Measurements from ENCODE around the gene RGS7BP.

RGS7BP gene

GRCh38 chr5:64644831-64645230 is 139.0 kb downstream of the RGS7BP start:
- no peak for TF ChIP-seq USF1 (IDR thresholded peaks at IDR 0.05)
- TF ChIP-seq TCF12 (IDR thresholded peaks at IDR 0.05; ENCODE audit: low read depth): no peak
- TF ChIP-seq EGR1 (IDR thresholded peaks at IDR 0.05): no peak
- TF ChIP-seq TEAD4 (IDR thresholded peaks at IDR 0.05): no peak
- TF ChIP-seq NFIC (IDR thresholded peaks at IDR 0.05): no peak
- TF ChIP-seq ZBTB7A (IDR thresholded peaks at IDR 0.05; ENCODE audit: low read depth): no peak
- TF ChIP-seq YY1 (IDR thresholded peaks at IDR 0.05; ENCODE audit: low read depth): no peak
- TF ChIP-seq EP300 (IDR thresholded peaks at IDR 0.05; ENCODE audit: borderline replicate concordance): no peak
- no peak for TF ChIP-seq TAF1 (IDR thresholded peaks at IDR 0.05; ENCODE audit: low read depth)
- no peak for TF ChIP-seq REST (IDR thresholded peaks at IDR 0.05; ENCODE audit: low read depth)
- no peak for TF ChIP-seq FOXM1 (IDR thresholded peaks at IDR 0.05; ENCODE audit: borderline replicate concordance, low read depth)
- TF ChIP-seq CREB1 (IDR thresholded peaks at IDR 0.05; ENCODE audit: low read depth): no peak
- no peak for TF ChIP-seq RAD21 (IDR thresholded peaks at IDR 0.05; ENCODE audit: low read depth)
- TF ChIP-seq CEBPB (IDR thresholded peaks at IDR 0.05): no peak
- no peak for TF ChIP-seq MAX (IDR thresholded peaks at IDR 0.05)

- TF ChIP-seq EGR1 (IDR thresholded peaks at IDR 0.05): no peak
- TF ChIP-seq NFIC (IDR thresholded peaks at IDR 0.05): no peak
- TF ChIP-seq ZBTB7A (IDR thresholded peaks at IDR 0.05; ENCODE audit: low read depth): no peak
- no peak for TF ChIP-seq TCF12 (IDR thresholded peaks at IDR 0.05; ENCODE audit: low read depth)
- TF ChIP-seq CREB1 (IDR thresholded peaks at IDR 0.05; ENCODE audit: low read depth): no peak
- TF ChIP-seq EP300 (IDR thresholded peaks at IDR 0.05; ENCODE audit: borderline replicate concordance): no peak
- TF ChIP-seq MAX (IDR thresholded peaks at IDR 0.05): no peak
- no peak for TF ChIP-seq CEBPB (IDR thresholded peaks at IDR 0.05)
- TF ChIP-seq TAF1 (IDR thresholded peaks at IDR 0.05; ENCODE audit: low read depth): no peak
- TF ChIP-seq RAD21 (IDR thresholded peaks at IDR 0.05; ENCODE audit: low read depth): no peak
- no peak for TF ChIP-seq YY1 (IDR thresholded peaks at IDR 0.05; ENCODE audit: low read depth)
- no peak for TF ChIP-seq FOXM1 (IDR thresholded peaks at IDR 0.05; ENCODE audit: borderline replicate concordance, low read depth)
- no peak for TF ChIP-seq REST (IDR thresholded peaks at IDR 0.05; ENCODE audit: low read depth)
- no peak for TF ChIP-seq USF1 (IDR thresholded peaks at IDR 0.05)
Measured at GRCh38 chr5:64646169-64646568, 140.4 kb downstream of the RGS7BP start.

GRCh38 chr5:64649512-64649911 is 143.7 kb downstream of the RGS7BP start:
- no peak for TF ChIP-seq TEAD4 (IDR thresholded peaks at IDR 0.05)
- TF ChIP-seq TCF12 (IDR thresholded peaks at IDR 0.05; ENCODE audit: low read depth): no peak
- TF ChIP-seq EGR1 (IDR thresholded peaks at IDR 0.05): no peak
- TF ChIP-seq TAF1 (IDR thresholded peaks at IDR 0.05; ENCODE audit: low read depth): no peak
- TF ChIP-seq MAX (IDR thresholded peaks at IDR 0.05): no peak
- no peak for TF ChIP-seq USF1 (IDR thresholded peaks at IDR 0.05)
- TF ChIP-seq REST (IDR thresholded peaks at IDR 0.05; ENCODE audit: low read depth): no peak
- TF ChIP-seq RAD21 (IDR thresholded peaks at IDR 0.05; ENCODE audit: low read depth): no peak
- TF ChIP-seq FOXM1 (IDR thresholded peaks at IDR 0.05; ENCODE audit: borderline replicate concordance, low read depth): no peak
- no peak for TF ChIP-seq CEBPB (IDR thresholded peaks at IDR 0.05)
- TF ChIP-seq CREB1 (IDR thresholded peaks at IDR 0.05; ENCODE audit: low read depth): no peak
- no peak for TF ChIP-seq NFIC (IDR thresholded peaks at IDR 0.05)
- no peak for TF ChIP-seq YY1 (IDR thresholded peaks at IDR 0.05; ENCODE audit: low read depth)
- no peak for TF ChIP-seq EP300 (IDR thresholded peaks at IDR 0.05; ENCODE audit: borderline replicate concordance)
- no peak for TF ChIP-seq ZBTB7A (IDR thresholded peaks at IDR 0.05; ENCODE audit: low read depth)

Data from Ishikawa (cell line).